MM.1S (cell line): ENCODE results near the gene HSPB1.

Experiments used
- DNase-seq: peaks from one replicate; pipeline ENCODE4 v3.0.0-alpha.2; 2015
- H2AFZ ChIP-seq: fragments of 300-600 bp; sonication (generic); 2 replicates; pipeline ENCODE4 v1.6.0; 2016; ENCODE audit warnings: antibody characterized with exemption, low read length
- H3F3A ChIP-seq: fragments of 300-600 bp; sonication (generic); 2 replicates; pipeline ENCODE4 v1.6.1; 2016; ENCODE audit warnings: mild to moderate bottlenecking, antibody characterized with exemption, low read length, moderate library complexity, mixed read lengths; ENCODE audit not compliant: insufficient read depth
- H3K27ac ChIP-seq: fragments of 300-600 bp; sonication (generic); 2 replicates; pipeline ENCODE4 v1.5.1; 2016; ENCODE audit warnings: mild to moderate bottlenecking, low read length
- H3K27me3 ChIP-seq: fragments of 300-600 bp; sonication (generic); replicated peaks from 2 replicates; pipeline ENCODE4 v1.6.0; 2016; ENCODE audit warnings: low read length; ENCODE audit not compliant: insufficient read depth
- H3K36me3 ChIP-seq: fragments of 300-600 bp; sonication (generic); replicated peaks from 2 replicates; pipeline ENCODE4 v1.6.1; 2016; ENCODE audit warnings: mild to moderate bottlenecking, low read length, mixed read lengths; ENCODE audit not compliant: insufficient read depth
- H3K4me1 ChIP-seq: fragments of 300-600 bp; sonication (generic); 2 replicates; pipeline ENCODE4 v1.6.1; 2016; ENCODE audit warnings: low read length, mixed read lengths
- H3K4me2 ChIP-seq: fragments of 300-600 bp; sonication (generic); 2 replicates; pipeline ENCODE4 v1.6.0; 2016; ENCODE audit warnings: low read depth, low read length
- H3K4me3 ChIP-seq: fragments of 300-600 bp; sonication (generic); 2 replicates; pipeline ENCODE4 v1.5.1; 2016; ENCODE audit warnings: low read length, mixed read lengths
- H3K79me2 ChIP-seq: fragments of 300-600 bp; sonication (generic); 2 replicates; pipeline ENCODE4 v1.6.1; 2016; ENCODE audit warnings: mixed run types, low read length, mixed read lengths
- H3K9ac ChIP-seq: fragments of 300-600 bp; sonication (generic); 2 replicates; pipeline ENCODE4 v1.6.1; 2016; ENCODE audit warnings: low read length, mixed read lengths
- H3K9me2 ChIP-seq: fragments of 300-600 bp; sonication (generic); replicated peaks from 2 replicates; pipeline ENCODE4 v1.6.1; 2016; ENCODE audit warnings: mild to moderate bottlenecking, low read length, mixed read lengths; ENCODE audit not compliant: insufficient read depth
- H3K9me3 ChIP-seq: fragments of 300-600 bp; sonication (generic); replicated peaks from 2 replicates; pipeline ENCODE4 v1.6.1; 2016; ENCODE audit warnings: mild to moderate bottlenecking, low read length, mixed read lengths; ENCODE audit not compliant: insufficient read depth
- H4K20me1 ChIP-seq: fragments of 300-600 bp; sonication (generic); 2 replicates; pipeline ENCODE4 v1.6.1; 2016; ENCODE audit warnings: mild to moderate bottlenecking, low read length, moderate library complexity, mixed read lengths; ENCODE audit not compliant: insufficient read depth
- EZH2 ChIP-seq: fragments of 300-600 bp; sonication (generic); optimal IDR thresholded peaks from 2 replicates; pipeline ENCODE3; 2017; ENCODE audit warnings: low read depth, mild to moderate bottlenecking, antibody characterized with exemption, low read length, mixed read lengths
- EZH2phosphoT487 ChIP-seq: fragments of 300-600 bp; sonication (generic); IDR thresholded peaks from 2 replicates; pipeline ENCODE4 v1.6.1; 2018; ENCODE audit warnings: antibody characterized with exemption, low read length
- TF ChIP-seq, protein P1 (sequence below): fragments of 300-600 bp; sonication (generic); IDR thresholded peaks from 2 replicates; pipeline ENCODE4 v1.5.1; 2016; ENCODE audit warnings: antibody characterized with exemption, low read length, mixed read lengths

Gene HSPB1

DNA sequence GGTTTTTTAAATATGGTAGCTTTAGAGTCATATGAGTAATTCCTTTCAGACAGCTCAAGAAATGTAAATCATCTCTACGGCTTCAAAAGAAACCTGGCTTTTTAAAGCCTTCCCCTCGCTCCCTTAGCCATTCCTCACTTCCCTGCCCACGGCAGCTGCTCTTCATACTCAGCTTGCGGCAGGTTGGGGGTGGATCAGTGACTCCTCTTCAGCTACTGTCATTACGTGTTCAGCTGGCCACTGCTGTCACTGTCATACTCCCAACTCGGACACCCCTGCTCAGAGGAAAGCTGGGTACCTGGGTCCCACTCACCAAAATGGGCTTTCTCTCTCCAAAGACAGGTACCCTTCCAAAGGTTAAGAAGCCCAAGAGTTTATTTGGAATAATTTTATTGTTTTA, 49.7 kb downstream of the HSPB1 start:
- no peak overlapping the region for H3K4me2 ChIP-seq

DNA sequence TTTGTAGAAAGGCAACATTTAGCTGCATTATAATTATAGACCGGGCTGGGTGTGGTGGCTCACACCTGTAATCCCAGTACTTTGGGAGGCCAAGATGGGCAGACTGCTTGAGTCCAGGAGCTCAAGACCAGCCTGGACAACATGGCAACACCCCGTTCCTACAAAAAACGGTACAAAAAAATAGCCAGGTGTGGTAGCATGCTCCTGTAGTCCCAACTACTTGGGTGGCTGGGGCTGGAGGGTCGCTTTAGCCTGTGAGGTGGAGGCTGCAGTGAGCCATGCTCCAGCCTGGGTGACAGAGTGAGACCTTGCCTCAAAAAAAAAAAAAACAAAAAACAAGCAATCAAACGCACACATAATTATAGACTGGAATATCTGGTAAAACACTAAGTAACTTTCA, 51.3 kb downstream of the HSPB1 start:
- H3K79me2 ChIP-seq: peaks cover 100% of the 10 kb centered on the region
- no peak for DNase-seq
- H3K9me3 ChIP-seq: no peaks in the 10 kb centered on the region
- H3K36me3 ChIP-seq: peaks cover 28% of the 10 kb centered on the region
- peaks cover 15% of the 10 kb centered on the region for H3K4me1 ChIP-seq
- no peak overlapping the region for H3K27ac ChIP-seq
- TF ChIP-seq, protein P1, sequence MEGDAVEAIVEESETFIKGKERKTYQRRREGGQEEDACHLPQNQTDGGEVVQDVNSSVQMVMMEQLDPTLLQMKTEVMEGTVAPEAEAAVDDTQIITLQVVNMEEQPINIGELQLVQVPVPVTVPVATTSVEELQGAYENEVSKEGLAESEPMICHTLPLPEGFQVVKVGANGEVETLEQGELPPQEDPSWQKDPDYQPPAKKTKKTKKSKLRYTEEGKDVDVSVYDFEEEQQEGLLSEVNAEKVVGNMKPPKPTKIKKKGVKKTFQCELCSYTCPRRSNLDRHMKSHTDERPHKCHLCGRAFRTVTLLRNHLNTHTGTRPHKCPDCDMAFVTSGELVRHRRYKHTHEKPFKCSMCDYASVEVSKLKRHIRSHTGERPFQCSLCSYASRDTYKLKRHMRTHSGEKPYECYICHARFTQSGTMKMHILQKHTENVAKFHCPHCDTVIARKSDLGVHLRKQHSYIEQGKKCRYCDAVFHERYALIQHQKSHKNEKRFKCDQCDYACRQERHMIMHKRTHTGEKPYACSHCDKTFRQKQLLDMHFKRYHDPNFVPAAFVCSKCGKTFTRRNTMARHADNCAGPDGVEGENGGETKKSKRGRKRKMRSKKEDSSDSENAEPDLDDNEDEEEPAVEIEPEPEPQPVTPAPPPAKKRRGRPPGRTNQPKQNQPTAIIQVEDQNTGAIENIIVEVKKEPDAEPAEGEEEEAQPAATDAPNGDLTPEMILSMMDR: no peak
- TF ChIP-seq EZH2 (no peak), EZH2phosphoT487 (no peak)
- H3K9ac ChIP-seq: no peak overlapping the region
- H3F3A ChIP-seq: 0 out of 2 replicates have a peak, but pooled peaks cover 4% of the 10 kb centered on the region
- H3K9me2 ChIP-seq: no peaks in the 10 kb centered on the region
- no peak overlapping the region for H2AFZ ChIP-seq
- peaks cover 65% of the 10 kb centered on the region for H4K20me1 ChIP-seq
- no peak overlapping the region for H3K4me3 ChIP-seq
- H3K4me2 ChIP-seq: no peak overlapping the region
- H3K27me3 ChIP-seq: no peaks in the 10 kb centered on the region

More for the DNA sequence above, 49.7 kb downstream of the HSPB1 start:
- no peaks in the 10 kb centered on the region for H3K9me2 ChIP-seq
- no peak overlapping the region for H2AFZ ChIP-seq
- no peak for DNase-seq
- no peaks in the 10 kb centered on the region for H3F3A ChIP-seq
- no peaks in the 10 kb centered on the region for H3K9me3 ChIP-seq
- H3K79me2 ChIP-seq: peaks cover 100% of the 10 kb centered on the region
- H3K27me3 ChIP-seq: no peaks in the 10 kb centered on the region
- peaks cover 66% of the 10 kb centered on the region for H4K20me1 ChIP-seq
- no peak overlapping the region for H3K27ac ChIP-seq
- no peak overlapping the region for H3K9ac ChIP-seq
- no peak overlapping the region for H3K4me3 ChIP-seq
- peaks cover 14% of the 10 kb centered on the region for H3K4me1 ChIP-seq
- peaks cover 30% of the 10 kb centered on the region for H3K36me3 ChIP-seq
- TF ChIP-seq EZH2 (no peak), EZH2phosphoT487 (no peak)
